ENCODE data around the gene ACKR3. TPM values are rescaled to one million over a fixed set of nuclear protein-coding genes. Genes with fewer than 3 reads are reported as not detected.

Gene ACKR3
- total RNA-seq, 1 donor from 2014 or later = 23.3 TPM

DNA sequence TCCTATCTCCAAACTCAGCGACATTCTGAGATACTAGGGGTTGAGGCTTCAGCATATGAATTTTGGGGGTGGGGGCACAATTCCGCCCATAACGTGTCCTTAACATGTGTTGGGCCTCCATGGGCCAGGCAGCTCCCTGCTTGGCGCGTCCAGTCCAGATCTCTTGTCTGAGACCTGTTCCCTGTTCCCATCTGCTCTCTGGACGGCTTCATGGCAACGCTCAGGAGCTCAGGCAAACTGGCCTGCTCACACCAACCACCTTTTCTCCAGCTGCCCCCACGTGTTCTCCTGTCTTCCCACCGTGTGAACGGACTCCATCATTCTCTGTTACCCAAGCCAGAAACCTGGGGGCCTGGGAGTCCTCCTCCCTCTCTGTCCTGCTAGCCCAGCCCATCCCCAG is 36.4 kb downstream of the ACKR3 start:
- H3K36me3 Mint-ChIP-seq (ENCODE audit: insufficient read depth) = no peaks in the 10 kb centered on the region
- H3K9me3 Mint-ChIP-seq (ENCODE audit: low read depth) = no peaks in the 10 kb centered on the region
- H3K27me3 Mint-ChIP-seq = peaks cover 32% of the 10 kb centered on the region
- DNase-seq (ENCODE audit: low spot score, unreplicated experiment) = no peak
- no peak overlapping the region for H3K27ac Mint-ChIP-seq
- no peak overlapping the region for H3K4me3 Mint-ChIP-seq (ENCODE audit: low read depth)
- peaks cover 14% of the 10 kb centered on the region for H3K4me1 Mint-ChIP-seq (ENCODE audit: low read depth)
- TF ChIP-seq CTCF (IDR thresholded peaks at IDR 0.05; ENCODE audit: unreplicated experiment) = no peak

GRCh38 chr2:236607471-236608187 is 38.0 kb downstream of the ACKR3 start:
- Mint-ChIP-seq H3K27me3 (peaks cover 30% of the 10 kb centered on the region), H3K9me3 (ENCODE audit: low read depth) (no peaks in the 10 kb centered on the region), H3K36me3 (ENCODE audit: insufficient read depth) (no peaks in the 10 kb centered on the region), H3K27ac (peak overlapping the region; percentile 4), H3K4me1 (ENCODE audit: low read depth) (peaks cover 9% of the 10 kb centered on the region), H3K4me3 (ENCODE audit: low read depth) (no peak overlapping the region)
- TF ChIP-seq CTCF (IDR thresholded peaks at IDR 0.05; ENCODE audit: unreplicated experiment) = peak; percentile 30
- no peak for DNase-seq (ENCODE audit: low spot score, unreplicated experiment)

GRCh38 chr2:236608188-236608525 is 38.5 kb downstream of the ACKR3 start:
- no peak for TF ChIP-seq CTCF (IDR thresholded peaks at IDR 0.05; ENCODE audit: unreplicated experiment)
- H3K36me3 Mint-ChIP-seq (ENCODE audit: insufficient read depth) = no peaks in the 10 kb centered on the region
- no peak overlapping the region for H3K27ac Mint-ChIP-seq
- H3K4me3 Mint-ChIP-seq (ENCODE audit: low read depth) = no peak overlapping the region
- H3K27me3 Mint-ChIP-seq = peaks cover 28% of the 10 kb centered on the region
- H3K9me3 Mint-ChIP-seq (ENCODE audit: low read depth) = no peaks in the 10 kb centered on the region
- peaks cover 9% of the 10 kb centered on the region for H3K4me1 Mint-ChIP-seq (ENCODE audit: low read depth)
- DNase-seq (ENCODE audit: low spot score, unreplicated experiment) = no peak

- no peak for DNase-seq (ENCODE audit: low spot score, unreplicated experiment)
- Mint-ChIP-seq H3K4me1 (ENCODE audit: low read depth) (peaks cover 9% of the 10 kb centered on the region), H3K36me3 (ENCODE audit: insufficient read depth) (no peaks in the 10 kb centered on the region), H3K27ac (no peak overlapping the region), H3K4me3 (ENCODE audit: low read depth) (no peak overlapping the region), H3K27me3 (peaks cover 31% of the 10 kb centered on the region), H3K9me3 (ENCODE audit: low read depth) (no peaks in the 10 kb centered on the region)
- TF ChIP-seq CTCF (IDR thresholded peaks at IDR 0.05; ENCODE audit: unreplicated experiment) = no peak
These were observed 39.1 kb downstream of the ACKR3 start for GRCh38 chr2:236608710-236609109.

DNA sequence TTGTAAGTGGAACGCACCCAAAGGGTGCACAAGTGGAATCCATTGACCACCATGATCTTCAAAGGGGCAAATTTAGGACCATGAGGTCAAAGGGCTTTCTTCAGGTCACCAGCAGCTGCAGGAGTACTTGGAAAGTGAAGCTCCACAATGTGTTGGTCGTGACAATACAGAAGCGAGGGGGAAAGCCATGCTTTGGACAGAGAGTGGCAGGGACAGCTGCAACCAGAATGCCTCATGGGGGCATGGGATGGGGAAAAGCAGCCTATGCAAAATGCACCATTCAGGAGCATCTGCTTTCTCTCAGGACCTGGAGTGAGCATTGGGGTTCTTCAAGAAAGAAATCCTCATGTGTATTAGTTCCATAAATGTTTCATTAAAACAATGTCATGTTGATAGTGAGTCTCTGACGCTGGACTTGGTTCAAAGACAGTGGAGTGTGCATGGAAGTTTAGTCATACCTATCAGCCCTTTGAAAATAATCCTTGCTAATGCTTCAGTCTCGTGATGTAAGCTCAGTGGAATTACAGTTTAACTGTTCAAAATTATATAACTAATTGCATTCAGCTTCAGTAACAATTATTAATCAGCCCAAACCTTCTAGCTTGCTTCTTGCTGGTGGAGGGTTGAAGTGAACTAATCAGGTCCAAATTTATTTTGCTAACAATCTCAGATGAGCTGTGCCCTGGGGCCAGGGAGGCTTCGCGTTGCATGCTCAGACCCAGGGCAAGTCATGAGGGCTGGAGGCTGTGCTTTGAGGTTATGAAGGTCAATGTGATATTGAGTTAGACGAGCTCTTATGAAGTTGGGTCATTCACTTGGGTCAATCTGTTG is 41.6 kb downstream of the ACKR3 start:
- peaks cover 27% of the 10 kb centered on the region for H3K27me3 Mint-ChIP-seq
- H3K4me1 Mint-ChIP-seq (ENCODE audit: low read depth) = peaks cover 9% of the 10 kb centered on the region
- peak overlapping the region; percentile 35 for H3K27ac Mint-ChIP-seq
- H3K36me3 Mint-ChIP-seq (ENCODE audit: insufficient read depth) = no peaks in the 10 kb centered on the region
- H3K4me3 Mint-ChIP-seq (ENCODE audit: low read depth) = no peak overlapping the region
- no peak for DNase-seq (ENCODE audit: low spot score, unreplicated experiment)
- TF ChIP-seq CTCF (IDR thresholded peaks at IDR 0.05; ENCODE audit: unreplicated experiment) = no peak
- H3K9me3 Mint-ChIP-seq (ENCODE audit: low read depth) = no peaks in the 10 kb centered on the region

Data from progenitor cell of endocrine pancreas (in vitro differentiated cells).